GM12864 (cell line): Measurements from ENCODE around the gene BEST1.

Experiments used
- DNase-seq: peaks from one replicate; pipeline ENCODE4 v3.0.0-alpha.2; 2011; ENCODE audit warnings: low read depth
- H3K4me3 ChIP-seq: 2 replicates; pipeline ENCODE4 v1.5.1; 2011; ENCODE audit warnings: mild to moderate bottlenecking, low read depth, low read length, control low read depth
- TF ChIP-seq, protein P1 (sequence below): IDR thresholded peaks from 2 replicates; pipeline ENCODE4 v1.5.1; 2011; ENCODE audit warnings: low read depth, mild to moderate bottlenecking, moderate library complexity, low read length, control low read depth, inconsistent platforms; ENCODE audit errors: missing control alignments

BEST1 gene

DNA sequence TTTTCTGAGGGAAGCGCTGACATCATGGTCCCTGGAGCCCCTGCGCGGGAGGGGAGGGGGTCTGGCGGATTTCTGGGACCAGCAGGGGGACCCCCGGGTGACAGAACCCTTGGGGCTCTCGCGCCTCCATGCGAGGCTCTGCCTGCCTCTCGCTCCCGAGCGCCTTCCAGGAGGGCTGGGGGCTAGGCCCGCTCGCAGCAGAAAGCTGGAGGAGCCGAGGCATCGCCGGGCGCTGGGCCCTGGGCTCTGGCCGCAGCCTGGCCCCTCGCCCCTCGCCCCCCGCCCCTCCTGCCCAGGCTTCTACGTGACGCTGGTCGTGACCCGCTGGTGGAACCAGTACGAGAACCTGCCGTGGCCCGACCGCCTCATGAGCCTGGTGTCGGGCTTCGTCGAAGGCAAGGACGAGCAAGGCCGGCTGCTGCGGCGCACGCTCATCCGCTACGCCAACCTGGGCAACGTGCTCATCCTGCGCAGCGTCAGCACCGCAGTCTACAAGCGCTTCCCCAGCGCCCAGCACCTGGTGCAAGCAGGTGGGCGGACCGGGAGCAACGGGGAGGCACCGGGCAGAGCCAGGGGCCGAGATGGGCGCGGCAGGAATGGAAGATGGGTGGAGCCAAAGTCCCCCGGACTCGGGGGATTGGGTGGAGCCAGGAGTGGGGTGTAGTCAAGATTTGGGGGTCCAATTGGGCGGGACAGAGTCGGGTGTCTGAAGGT is 5.4 kb downstream of the BEST1 start:
- no peak for DNase-seq
- no peak overlapping the region for H3K4me3 ChIP-seq
- TF ChIP-seq, protein P1, sequence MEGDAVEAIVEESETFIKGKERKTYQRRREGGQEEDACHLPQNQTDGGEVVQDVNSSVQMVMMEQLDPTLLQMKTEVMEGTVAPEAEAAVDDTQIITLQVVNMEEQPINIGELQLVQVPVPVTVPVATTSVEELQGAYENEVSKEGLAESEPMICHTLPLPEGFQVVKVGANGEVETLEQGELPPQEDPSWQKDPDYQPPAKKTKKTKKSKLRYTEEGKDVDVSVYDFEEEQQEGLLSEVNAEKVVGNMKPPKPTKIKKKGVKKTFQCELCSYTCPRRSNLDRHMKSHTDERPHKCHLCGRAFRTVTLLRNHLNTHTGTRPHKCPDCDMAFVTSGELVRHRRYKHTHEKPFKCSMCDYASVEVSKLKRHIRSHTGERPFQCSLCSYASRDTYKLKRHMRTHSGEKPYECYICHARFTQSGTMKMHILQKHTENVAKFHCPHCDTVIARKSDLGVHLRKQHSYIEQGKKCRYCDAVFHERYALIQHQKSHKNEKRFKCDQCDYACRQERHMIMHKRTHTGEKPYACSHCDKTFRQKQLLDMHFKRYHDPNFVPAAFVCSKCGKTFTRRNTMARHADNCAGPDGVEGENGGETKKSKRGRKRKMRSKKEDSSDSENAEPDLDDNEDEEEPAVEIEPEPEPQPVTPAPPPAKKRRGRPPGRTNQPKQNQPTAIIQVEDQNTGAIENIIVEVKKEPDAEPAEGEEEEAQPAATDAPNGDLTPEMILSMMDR, result no peak

DNA sequence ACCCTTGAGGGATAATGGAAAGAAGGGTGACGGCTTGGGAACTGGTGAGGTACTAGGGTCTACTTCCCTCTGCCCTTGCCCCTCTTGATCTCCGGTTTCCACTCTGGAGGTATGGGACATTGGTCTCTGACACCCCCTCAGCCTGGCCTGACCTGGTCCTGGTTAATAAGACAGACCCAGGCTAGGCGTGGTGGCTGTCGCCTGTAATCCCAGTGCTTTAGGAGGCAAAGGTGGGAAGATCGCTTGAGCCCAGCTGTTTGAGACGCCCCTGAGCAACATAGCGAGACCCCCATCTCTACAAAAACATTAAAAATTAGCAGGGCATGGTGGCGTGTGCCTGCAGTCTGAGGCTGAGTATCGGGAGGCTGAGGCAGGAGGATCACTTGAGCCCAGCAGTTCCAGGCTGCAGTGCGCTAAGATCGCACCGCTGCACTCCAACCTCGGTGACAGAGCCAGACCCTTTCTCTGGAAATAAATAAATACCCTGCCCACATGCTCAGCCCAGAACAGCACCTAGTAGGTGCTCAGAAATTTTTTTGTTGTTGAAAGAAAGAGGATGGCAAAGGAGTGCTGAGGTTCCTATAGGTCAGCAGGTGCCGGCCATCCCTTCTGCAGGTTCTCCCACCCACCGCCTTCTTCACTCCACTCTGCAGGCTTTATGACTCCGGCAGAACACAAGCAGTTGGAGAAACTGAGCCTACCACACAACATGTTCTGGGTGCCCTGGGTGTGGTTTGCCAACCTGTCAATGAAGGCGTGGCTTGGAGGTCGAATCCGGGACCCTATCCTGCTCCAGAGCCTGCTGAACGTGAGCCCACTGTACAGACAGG is 6.3 kb downstream of the BEST1 start:
- DNase-seq, result no peak
- TF ChIP-seq, protein P1, result no peak
- no peak overlapping the region for H3K4me3 ChIP-seq

DNA sequence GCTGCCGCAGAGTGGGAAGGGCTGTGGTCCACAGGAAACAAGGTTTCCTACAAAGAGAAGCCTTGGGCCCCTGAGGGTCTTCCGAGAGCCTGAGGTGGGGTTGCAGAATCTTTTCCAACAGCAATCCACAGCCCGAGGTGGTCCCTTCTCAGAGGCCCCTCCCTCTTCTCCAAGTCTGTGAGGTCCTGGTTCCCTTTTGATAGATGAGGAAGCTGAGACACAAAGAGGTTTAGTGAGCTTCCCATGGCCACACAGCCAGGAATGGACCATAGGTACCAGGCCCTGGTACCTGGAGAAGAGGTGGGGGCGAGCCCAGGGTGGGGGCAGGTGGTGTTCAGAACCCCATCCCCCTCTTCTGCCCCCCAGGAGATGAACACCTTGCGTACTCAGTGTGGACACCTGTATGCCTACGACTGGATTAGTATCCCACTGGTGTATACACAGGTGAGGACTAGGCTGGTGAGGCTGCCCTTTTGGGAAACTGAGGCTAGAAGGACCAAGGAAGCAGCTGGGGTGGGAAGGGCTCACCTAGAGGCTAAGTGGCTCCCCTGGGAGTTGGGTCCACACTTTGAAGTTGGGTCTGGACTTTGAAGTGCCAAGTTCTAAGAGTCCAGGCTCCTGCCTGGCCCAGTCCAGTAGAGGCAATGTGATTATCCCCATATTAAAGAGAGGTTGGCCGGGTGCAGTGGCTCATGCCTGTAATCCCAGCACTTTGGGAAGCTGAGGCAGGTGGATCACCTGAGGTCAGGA is 7.0 kb downstream of the BEST1 start:
- no peak for DNase-seq
- TF ChIP-seq, protein P1, result no peak
- no peak overlapping the region for H3K4me3 ChIP-seq

- no peak overlapping the region for H3K4me3 ChIP-seq
- DNase-seq, result no peak
- TF ChIP-seq, protein P1, result no peak
Observed at GRCh38 chr11:61958590-61958989, 8.4 kb downstream of the BEST1 start.

DNA sequence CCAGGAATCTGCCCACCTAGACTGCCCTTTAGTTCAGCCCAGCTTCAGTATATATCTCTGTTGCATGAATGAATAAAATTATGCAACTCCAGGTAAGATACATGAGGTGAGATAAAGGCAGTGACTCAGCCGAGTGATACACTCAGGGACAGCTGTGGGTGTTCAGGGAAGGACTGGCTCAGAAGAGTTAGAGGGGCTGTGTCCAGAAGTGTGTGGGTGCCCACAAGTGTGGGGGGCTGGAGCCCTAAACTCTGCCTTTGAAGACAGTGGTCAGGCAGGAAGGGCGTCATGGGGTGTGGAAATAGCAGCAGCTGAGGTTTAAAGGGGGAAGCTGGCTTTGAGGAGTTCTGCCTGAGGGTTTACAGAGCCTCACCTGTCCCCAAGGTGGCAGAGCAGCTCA is 9.0 kb downstream of the BEST1 start:
- no peak for DNase-seq
- no peak overlapping the region for H3K4me3 ChIP-seq
- TF ChIP-seq, protein P1, result no peak

GRCh38 chr11:61959678-61960077 is 9.5 kb downstream of the BEST1 start:
- DNase-seq, result no peak
- TF ChIP-seq, protein P1, result no peak
- H3K4me3 ChIP-seq, result no peak overlapping the region
